HG02870 (cell line): Measurements from ENCODE around the gene SIMC1.

Experiments
- ATAC-seq: cut with Tn5 transposase; IDR thresholded peaks from one replicate; pipeline ENCODE4 v1.9.1; 2021; ENCODE audit warnings: mild to moderate bottlenecking, moderate library complexity; ENCODE audit not compliant: unreplicated experiment

SIMC1 gene

GRCh38 chr5:176387384-176387925 is 149.2 kb downstream of the SIMC1 start:
- no peak for ATAC-seq

DNA sequence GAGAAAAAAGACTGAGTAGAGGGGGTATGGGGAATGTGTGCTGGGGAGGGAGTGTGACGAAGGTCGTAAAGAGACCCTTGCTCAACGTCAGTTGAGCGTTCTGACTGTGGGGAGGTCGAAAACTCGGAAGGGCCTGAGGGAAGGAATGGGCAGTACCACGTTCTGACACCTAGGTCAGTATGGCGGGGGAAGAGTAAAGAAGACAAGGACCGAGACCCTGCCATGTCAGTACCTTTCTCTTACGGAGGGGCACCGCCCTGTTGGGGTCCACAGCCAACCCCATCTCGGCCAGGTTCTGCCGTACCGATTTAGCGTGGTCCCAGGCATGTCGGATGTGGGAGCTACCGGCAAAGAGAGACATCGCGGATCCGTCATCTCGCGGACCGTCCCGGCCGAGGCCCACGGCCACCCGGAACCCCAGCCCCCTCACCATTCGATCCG is 149.8 kb downstream of the SIMC1 start:
- no peak for ATAC-seq

GRCh38 chr5:176388444-176389134 is 150.4 kb downstream of the SIMC1 start, which contains the start of the genes HIGD2A and NOP16:
HIGD2A (plus strand) TSS chr5:176388751; CDS start chr5:176388820, 69 bp downstream.
NOP16 (minus strand) TSS chr5:176388598; CDS start chr5:176388539, 59 bp downstream.
- ATAC-seq: peak; percentile 86

DNA sequence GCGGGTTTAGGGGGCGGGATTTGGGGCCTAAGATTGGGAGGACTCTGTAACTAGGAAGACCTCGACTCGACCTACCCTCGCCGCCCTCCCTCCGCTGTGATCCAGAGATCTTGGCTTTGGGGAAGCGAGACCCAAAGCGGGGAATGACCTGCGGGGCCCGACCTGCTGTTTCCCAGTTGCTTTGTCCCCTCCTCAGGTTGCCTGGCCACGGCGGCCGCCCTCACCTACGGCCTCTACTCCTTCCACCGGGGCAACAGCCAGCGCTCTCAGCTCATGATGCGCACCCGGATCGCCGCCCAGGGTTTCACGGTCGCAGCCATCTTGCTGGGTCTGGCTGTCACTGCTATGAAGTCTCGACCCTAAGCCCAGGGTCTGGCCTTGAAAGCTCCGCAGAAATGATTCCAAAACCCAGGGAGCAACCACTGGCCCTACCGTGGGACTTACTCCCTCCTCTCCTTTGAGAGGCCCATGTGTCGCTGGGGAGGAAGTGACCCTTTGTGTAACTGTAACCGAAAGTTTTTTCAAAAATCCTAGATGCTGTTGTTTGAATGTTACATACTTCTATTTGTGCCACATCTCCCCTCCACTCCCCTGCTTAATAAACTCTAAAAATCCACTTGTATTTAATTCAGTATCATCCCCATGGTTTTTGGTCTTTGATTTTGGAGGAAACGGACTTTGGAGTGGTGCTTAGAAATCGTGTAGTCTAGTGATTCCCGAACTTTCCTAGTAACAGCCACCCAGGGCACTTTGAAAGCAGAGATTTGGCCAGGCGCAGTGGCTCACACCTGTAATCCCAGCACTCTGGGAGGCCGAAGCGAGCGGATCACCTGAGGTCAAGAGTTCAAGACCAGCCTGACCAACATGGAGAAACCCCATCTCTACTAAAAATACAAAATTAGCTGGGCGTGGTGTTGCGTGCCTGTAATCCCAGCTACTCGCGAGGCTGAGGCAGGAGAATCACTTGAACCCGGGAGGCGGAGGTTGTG is 151.2 kb downstream of the SIMC1 start:
- peak; percentile 23 for ATAC-seq

DNA sequence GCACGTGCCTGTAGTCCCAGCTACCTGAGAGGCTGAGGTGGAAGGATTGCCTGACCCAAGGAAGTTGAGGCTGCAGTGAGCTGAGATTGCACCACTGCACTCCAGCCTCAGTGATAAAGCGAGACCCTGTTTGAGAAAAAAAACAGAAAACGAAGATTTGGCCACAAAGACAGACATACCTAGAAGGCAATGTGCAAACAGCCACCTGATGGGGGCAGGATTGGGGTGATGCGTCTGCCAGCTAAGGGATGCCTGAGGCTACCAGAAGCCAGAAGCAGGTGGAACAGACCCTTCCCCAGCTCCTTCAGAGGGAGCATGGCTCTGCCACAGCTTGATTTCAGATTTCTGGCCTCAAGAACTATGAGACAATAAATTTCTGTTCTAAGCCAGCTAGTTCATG is 153.3 kb downstream of the SIMC1 start:
- ATAC-seq: no peak

- no peak for ATAC-seq
Measured at GRCh38 chr5:176391999-176392398, 153.8 kb downstream of the SIMC1 start.

- ATAC-seq: no peak
Measured at GRCh38 chr5:176392526-176392925, 154.3 kb downstream of the SIMC1 start.

GRCh38 chr5:176394096-176394495 is 155.9 kb downstream of the SIMC1 start:
- ATAC-seq: no peak

DNA sequence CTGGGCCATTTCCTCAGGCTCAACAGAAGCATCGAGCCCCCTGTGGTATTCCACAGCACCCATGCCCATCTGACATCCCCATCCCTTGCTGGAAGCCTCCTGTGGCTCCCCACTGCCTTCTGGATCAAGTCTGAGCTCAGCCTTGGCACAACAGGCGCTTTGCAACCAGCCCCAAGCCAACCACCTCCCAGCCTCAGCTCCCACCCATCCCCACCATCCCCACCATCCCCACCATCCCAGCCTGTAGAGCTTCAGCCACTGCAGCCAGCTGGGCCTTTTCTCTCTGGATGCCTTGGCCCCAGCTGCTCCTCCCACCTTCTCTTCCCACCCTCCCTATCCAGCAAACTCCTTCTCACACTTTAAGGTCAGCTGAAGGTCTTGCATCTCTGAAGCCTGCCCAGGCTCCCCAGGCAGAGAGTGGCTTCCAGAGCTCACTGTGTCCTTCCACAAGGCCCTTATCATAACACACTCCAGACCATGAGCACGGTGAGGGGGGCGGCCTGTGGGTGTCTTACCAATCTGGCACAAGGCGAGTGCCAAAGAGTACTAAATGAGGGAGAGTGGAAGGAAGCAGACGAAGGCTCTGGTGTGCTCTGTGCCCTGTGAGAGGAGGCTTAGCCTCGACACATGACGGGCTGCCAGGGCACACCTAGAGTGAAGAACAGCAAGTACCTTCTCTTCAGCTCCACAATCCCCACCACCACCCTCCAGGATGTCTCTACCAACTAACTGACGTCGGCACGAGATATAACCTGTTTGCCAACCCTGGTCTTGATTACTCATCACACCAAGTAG is 156.9 kb downstream of the SIMC1 start:
- no peak for ATAC-seq
